ENCODE data around the gene DIAPH1.

DNA sequence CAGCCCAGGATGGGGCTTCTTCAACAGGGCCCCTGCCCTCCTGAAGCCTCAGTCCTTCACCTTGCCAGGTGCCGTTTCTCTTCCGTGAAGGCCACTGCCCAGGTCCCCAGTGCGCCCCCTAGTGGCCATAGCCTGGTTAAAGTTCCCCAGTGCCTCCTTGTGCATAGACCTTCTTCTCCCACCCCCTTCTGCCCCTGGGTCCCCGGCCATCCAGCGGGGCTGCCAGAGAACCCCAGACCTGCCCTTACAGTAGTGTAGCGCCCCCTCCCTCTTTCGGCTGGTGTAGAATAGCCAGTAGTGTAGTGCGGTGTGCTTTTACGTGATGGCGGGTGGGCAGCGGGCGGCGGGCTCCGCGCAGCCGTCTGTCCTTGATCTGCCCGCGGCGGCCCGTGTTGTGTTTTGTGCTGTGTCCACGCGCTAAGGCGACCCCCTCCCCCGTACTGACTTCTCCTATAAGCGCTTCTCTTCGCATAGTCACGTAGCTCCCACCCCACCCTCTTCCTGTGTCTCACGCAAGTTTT lies 106.3 kb downstream of the DIAPH1 start:
- TF ChIP-seq POLR2A (IDR thresholded peaks at IDR 0.05; ENCODE audit: low read depth, low read length) = no peak
- no peak for TF ChIP-seq POU2F2 (IDR thresholded peaks at IDR 0.05; ENCODE audit: low read depth, low read length)
- TF ChIP-seq PAX5 (IDR thresholded peaks at IDR 0.05; ENCODE audit: insufficient read depth, low read length, severe bottlenecking) = no peak
- no peak for TF ChIP-seq TAF1 (IDR thresholded peaks at IDR 0.05; ENCODE audit: low read depth, low read length)

Data from GM12891 (cell line).